H1 (cell line): ENCODE results near the gene EPHA10. TPM values are rescaled to one million over a fixed set of nuclear protein-coding genes. Genes with fewer than 3 reads are reported as not detected.

Experiments used
- ATF2 ChIP-seq: IDR thresholded peaks from 2 replicates; pipeline ENCODE4 v1.6.1; 2012; ENCODE audit warnings: low read length, inconsistent platforms
- CEBPB ChIP-seq: IDR thresholded peaks from 2 replicates; pipeline ENCODE4 v1.6.1; 2012; ENCODE audit warnings: low read depth, low read length
- HDAC6 ChIP-seq: IDR thresholded peaks from one replicate; pipeline ENCODE4 v1.7.1; 2012; ENCODE audit warnings: low read depth, mild to moderate bottlenecking, inconsistent platforms, low read length, moderate library complexity
- TBP ChIP-seq: IDR thresholded peaks from 2 replicates; pipeline ENCODE4 v1.6.1; 2011; ENCODE audit warnings: low read depth, low read length, improper control_type of control experiment
- YY1 ChIP-seq: IDR thresholded peaks from 2 replicates; pipeline ENCODE4 v1.6.1; 2011; ENCODE audit warnings: low read depth, mild to moderate bottlenecking, low read length
- polyA plus RNA-seq, 7 experiments: library from polyadenylated mRNA; depleted of rRNA in 3 of 7; stranded (reverse) in 5 of 7; unstranded in 2 of 7; fragments of >200 nt in 5 of 7; fragments of 200-250 nt in 2 of 7; gene quantifications; 1 replicate in 5 of 7; 2 replicates in 1 of 7; 4 replicates in 1 of 7; pipeline versions ENCODE4 v1.2.1 to v1.2.3, GENCODE V29; 2011 to 2013; ENCODE audit warnings: missing spikeins in 2 of 7, mixed read lengths in 2 of 7
- total RNA-seq: library from RNA; stranded (reverse); fragmentation: NEBNext Ultra II Directional; extraction: Animal tissue kit (Norgen Biotek cat#: 25700); gene quantifications from 2 replicates; pipeline ENCODE4 v1.2.1, GENCODE V29; 2021

EPHA10 gene
- total and polyA plus RNA-seq, 2 of the 8 experiments (the other 6 are each of a cell fraction or from before 2014, with no cell fraction given) = 0.54 to 1.0 TPM

- no peak for TF ChIP-seq HDAC6
- no peak for TF ChIP-seq ATF2
- TF ChIP-seq TBP = no peak
- TF ChIP-seq CEBPB = no peak
- TF ChIP-seq YY1 = no peak
Observed at GRCh38 chr1:37718181-37718900, 46.6 kb downstream of the EPHA10 start (continued).
